Measurements from ENCODE around the gene GPRC5C. TPM values are rescaled to one million over a fixed set of nuclear protein-coding genes. Genes with fewer than 3 reads are reported as not detected.
"Not testable (repeated sequence)": the region's sequence is repeated elsewhere in the genome, so short reads cannot be mapped to it uniquely, and the experiment has no call there.

Gene GPRC5C
- total and polyA plus RNA-seq, 11 donors = 22.2 to 59.9 (median 35.3) TPM

DNA sequence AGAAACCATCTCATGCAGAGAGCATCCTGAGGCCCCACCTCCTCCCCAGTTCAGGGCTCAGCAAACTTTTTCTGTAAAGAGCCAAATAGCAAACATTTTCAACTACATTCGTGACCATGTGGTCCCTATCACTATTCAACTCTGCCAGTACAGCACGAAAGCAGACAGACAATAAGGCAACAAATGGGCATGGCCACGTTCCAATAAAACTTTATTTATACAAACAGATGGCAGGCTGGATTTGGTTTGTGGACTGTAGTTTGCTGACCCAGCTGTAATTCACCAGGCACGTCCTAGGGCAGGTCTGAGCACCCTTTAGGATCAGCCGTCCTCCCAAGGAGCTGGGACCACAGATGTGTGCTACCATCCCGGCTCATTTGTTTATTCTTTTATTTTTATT is 27.1 kb upstream of the GPRC5C start:
- Histone ChIP-seq H3K9me3 (no peaks in the 10 kb centered on the region), H3K4me1 (peaks cover 0 to 5% (median 0%) of the 10 kb centered on the region in 12 donors), H3K36me3 (no peaks in the 10 kb centered on the region), H3K4me3 (no peak overlapping the region), H3K27ac (no peak overlapping the region), H3K27me3 (no peaks in the 10 kb centered on the region)
- intact Hi-C loops (cut with DNase I) = no loop called here
- DNase-seq (no peak), ATAC-seq (no peak)
- TF ChIP-seq POLR2A (IDR thresholded peaks at IDR 0.05) = no peak
- TF ChIP-seq, protein P1, sequence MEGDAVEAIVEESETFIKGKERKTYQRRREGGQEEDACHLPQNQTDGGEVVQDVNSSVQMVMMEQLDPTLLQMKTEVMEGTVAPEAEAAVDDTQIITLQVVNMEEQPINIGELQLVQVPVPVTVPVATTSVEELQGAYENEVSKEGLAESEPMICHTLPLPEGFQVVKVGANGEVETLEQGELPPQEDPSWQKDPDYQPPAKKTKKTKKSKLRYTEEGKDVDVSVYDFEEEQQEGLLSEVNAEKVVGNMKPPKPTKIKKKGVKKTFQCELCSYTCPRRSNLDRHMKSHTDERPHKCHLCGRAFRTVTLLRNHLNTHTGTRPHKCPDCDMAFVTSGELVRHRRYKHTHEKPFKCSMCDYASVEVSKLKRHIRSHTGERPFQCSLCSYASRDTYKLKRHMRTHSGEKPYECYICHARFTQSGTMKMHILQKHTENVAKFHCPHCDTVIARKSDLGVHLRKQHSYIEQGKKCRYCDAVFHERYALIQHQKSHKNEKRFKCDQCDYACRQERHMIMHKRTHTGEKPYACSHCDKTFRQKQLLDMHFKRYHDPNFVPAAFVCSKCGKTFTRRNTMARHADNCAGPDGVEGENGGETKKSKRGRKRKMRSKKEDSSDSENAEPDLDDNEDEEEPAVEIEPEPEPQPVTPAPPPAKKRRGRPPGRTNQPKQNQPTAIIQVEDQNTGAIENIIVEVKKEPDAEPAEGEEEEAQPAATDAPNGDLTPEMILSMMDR (IDR thresholded peaks at IDR 0.05) = no peak
- 85 to 91% (median 90%) methylated on average over 6 of the region's 6 CpGs for WGBS, 4 donors

DNA sequence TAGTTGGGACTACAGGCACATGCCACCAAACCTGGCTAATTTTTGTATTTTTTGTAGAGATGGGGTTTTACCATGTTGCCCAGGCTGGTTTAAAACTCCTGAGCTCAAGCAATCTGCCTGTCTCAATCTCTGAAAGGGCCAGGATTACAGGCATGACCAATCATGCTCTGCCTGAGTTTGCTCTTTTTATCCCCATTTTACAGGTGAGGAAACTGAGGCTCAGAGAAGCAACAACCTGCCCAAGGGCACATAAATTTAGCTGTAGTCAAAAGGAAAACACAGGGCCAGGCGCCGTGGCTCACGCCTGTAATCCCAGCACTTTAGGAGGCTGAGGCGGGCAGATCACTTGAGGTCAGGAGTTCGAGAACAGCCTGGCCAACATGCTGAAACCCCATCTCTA is 26.6 kb upstream of the GPRC5C start:
- H3K27me3 ChIP-seq; intact Hi-C loops (cut with DNase I): not testable (repeated sequence)

DNA sequence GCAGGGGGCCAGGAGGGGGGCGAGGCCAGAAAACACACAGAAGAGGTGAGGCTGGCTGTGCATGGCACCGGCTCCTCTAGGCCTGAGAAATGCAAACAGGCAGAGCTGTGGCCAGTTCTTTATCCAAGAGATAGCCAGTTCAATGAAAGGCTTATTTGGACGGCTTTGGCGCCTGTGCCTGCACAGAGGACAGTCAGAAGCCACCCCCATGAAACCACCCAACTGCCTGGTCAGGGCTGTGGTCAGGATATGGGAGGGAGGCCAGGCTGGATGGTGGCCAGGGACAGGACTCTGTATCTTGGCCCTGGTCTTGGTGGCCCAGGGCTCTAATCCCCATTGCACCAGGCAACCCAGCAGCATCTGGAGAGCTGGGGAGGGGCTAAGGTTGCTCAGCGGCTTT is 24.5 kb upstream of the GPRC5C start:
- no peak overlapping the region for H3K27ac ChIP-seq
- intact Hi-C loops (cut with DNase I) = no loop called here
- no peaks in the 10 kb centered on the region for H3K9me3 ChIP-seq
- no peak for TF ChIP-seq POLR2A (IDR thresholded peaks at IDR 0.05)
- TF ChIP-seq, protein P1 (IDR thresholded peaks at IDR 0.05) = no peak
- no peaks in the 10 kb centered on the region for H3K36me3 ChIP-seq
- ATAC-seq (no peak), DNase-seq (no peak)
- peaks cover 0 to 5% (median 0%) of the 10 kb centered on the region in 12 donors for H3K4me1 ChIP-seq
- no peak overlapping the region for H3K4me3 ChIP-seq
- no peaks in the 10 kb centered on the region for H3K27me3 ChIP-seq
- WGBS, 4 donors = 89 to 92% (median 90%) methylated on average over 5 of the region's 5 CpGs

More for the DNA sequence above, 26.6 kb upstream of the GPRC5C start:
- H3K4me3 ChIP-seq, H3K9me3 ChIP-seq, H3K4me1 ChIP-seq, H3K36me3 ChIP-seq, ATAC-seq, H3K27ac ChIP-seq, DNase-seq: not testable (repeated sequence)
- whole genome bisulfite sequencing, 4 donors = 92 to 98% (median 97%) methylated on average over 5 of the region's 5 CpGs

DNA sequence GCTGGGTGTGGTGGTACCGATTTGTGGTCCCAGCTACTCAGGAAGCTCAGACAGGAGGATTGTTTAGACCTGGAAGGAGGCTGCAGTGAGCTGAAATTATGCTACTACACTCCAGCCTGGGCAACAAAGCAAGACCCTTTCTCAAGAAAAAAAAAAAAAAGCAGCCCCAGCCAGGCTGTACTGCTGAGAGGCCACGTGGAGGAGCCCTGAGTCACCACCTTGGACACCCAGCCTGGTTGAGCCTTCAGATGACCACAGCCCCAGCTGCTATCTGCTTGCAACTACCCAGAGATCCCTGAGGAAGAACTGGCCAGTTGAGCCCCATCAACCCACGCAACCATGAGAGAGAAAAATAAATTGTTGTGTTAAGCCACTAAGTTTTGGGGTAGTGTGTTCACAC is 23.6 kb upstream of the GPRC5C start:
- Histone ChIP-seq H3K27me3 (no peaks in the 10 kb centered on the region), H3K4me3 (no peak overlapping the region), H3K36me3 (no peaks in the 10 kb centered on the region), H3K4me1 (peaks cover 0 to 5% (median 0%) of the 10 kb centered on the region in 12 donors), H3K27ac (no peak overlapping the region), H3K9me3 (no peaks in the 10 kb centered on the region)
- ATAC-seq = no peak
- intact Hi-C loops (cut with DNase I) = no loop called here
- TF ChIP-seq, protein P1 (IDR thresholded peaks at IDR 0.05) = peak in 1 of 12 donors; percentile 10
- no peak for TF ChIP-seq POLR2A (IDR thresholded peaks at IDR 0.05)
- no peak for DNase-seq
- WGBS, 4 donors = 63 to 76% (median 69%) methylated on average over 3 of the region's 3 CpGs

DNA sequence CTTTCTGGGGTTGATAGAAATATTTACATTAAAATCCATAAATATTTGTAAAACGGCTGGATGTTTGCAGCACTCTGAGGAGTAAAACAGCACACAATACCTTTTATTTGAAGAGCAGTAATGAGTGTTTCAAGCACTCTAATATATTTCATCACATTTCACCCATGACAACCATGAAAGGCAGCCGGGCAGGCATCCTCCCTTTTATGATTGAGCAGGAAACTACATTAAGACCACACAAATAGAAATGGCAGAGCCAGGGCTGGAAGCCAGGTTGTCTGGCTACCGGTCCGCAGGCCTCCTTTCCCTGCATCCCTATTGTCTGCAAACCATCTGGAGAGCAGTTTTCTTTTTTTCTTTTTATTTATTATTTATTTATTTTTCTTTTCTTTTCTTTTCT is 23.1 kb upstream of the GPRC5C start:
- ATAC-seq (no peak), DNase-seq (no peak)
- H3K27me3 ChIP-seq = no peaks in the 10 kb centered on the region
- no peak overlapping the region for H3K27ac ChIP-seq
- 59 to 73% (median 68%) methylated on average over 4 of the region's 4 CpGs for WGBS, 4 donors
- no peaks in the 10 kb centered on the region for H3K9me3 ChIP-seq
- peaks cover 0 to 5% (median 0%) of the 10 kb centered on the region in 12 donors for H3K4me1 ChIP-seq
- TF ChIP-seq, protein P1 (IDR thresholded peaks at IDR 0.05) = no peak
- no peak for TF ChIP-seq POLR2A (IDR thresholded peaks at IDR 0.05)
- intact Hi-C loops (cut with DNase I) = no loop called here
- no peaks in the 10 kb centered on the region for H3K36me3 ChIP-seq
- no peak overlapping the region for H3K4me3 ChIP-seq

Measured in heart left ventricle (tissue), 16 donors.